ENCODE results near the gene RNASE13.
A peak's percentile ranks its signal among the peaks of the same experiment; 100 is the strongest.

The RNASE13 gene

DNA sequence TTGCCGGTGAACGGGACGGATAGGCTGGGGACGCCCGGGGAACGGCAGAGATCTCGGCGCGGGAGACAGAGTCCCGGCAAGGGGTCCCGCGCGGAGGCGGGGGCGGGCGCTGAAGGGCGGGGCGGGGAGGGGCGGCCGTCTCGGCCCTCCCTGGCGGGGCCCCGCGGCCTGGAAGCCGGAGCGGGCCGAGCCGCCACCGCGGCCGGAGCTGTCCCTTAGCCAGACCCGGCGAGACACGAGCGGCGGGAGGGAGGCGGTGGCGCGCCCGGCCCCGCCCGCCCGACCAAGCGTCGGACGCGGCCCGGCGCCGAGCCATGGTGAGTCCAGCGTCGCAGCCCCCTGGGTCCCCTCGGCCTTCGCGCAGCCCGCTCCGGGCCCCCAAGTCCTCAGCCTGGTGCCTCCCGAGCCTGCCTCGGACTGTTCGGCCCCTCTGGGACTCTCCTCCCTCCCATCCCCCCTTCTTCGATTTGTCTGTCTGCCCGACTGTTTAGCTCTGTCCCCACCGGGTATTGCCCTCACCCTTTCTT is 35.5 kb upstream of the RNASE13 start, which contains the start of gene ARHGEF40:
Gene ARHGEF40, plus strand, starts transcription at position 222 of the 527 bp plus-strand sequence. Its CDS starts 93 bp downstream, at position 315.
- no peak within 1 kb of the TSS for H3K27ac ChIP-seq
- TF ChIP-seq, protein P1, sequence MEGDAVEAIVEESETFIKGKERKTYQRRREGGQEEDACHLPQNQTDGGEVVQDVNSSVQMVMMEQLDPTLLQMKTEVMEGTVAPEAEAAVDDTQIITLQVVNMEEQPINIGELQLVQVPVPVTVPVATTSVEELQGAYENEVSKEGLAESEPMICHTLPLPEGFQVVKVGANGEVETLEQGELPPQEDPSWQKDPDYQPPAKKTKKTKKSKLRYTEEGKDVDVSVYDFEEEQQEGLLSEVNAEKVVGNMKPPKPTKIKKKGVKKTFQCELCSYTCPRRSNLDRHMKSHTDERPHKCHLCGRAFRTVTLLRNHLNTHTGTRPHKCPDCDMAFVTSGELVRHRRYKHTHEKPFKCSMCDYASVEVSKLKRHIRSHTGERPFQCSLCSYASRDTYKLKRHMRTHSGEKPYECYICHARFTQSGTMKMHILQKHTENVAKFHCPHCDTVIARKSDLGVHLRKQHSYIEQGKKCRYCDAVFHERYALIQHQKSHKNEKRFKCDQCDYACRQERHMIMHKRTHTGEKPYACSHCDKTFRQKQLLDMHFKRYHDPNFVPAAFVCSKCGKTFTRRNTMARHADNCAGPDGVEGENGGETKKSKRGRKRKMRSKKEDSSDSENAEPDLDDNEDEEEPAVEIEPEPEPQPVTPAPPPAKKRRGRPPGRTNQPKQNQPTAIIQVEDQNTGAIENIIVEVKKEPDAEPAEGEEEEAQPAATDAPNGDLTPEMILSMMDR (IDR thresholded peaks at IDR 0.05): no peak
- TF ChIP-seq ZFX (IDR thresholded peaks at IDR 0.05; ENCODE audit: borderline replicate concordance): no peak

GRCh38 chr14:21069388-21070082 is 34.9 kb upstream of the RNASE13 start:
- no peak overlapping the region for H3K27ac ChIP-seq
- TF ChIP-seq, protein P1 (IDR thresholded peaks at IDR 0.05): no peak
- no peak for TF ChIP-seq ZFX (IDR thresholded peaks at IDR 0.05; ENCODE audit: borderline replicate concordance)

DNA sequence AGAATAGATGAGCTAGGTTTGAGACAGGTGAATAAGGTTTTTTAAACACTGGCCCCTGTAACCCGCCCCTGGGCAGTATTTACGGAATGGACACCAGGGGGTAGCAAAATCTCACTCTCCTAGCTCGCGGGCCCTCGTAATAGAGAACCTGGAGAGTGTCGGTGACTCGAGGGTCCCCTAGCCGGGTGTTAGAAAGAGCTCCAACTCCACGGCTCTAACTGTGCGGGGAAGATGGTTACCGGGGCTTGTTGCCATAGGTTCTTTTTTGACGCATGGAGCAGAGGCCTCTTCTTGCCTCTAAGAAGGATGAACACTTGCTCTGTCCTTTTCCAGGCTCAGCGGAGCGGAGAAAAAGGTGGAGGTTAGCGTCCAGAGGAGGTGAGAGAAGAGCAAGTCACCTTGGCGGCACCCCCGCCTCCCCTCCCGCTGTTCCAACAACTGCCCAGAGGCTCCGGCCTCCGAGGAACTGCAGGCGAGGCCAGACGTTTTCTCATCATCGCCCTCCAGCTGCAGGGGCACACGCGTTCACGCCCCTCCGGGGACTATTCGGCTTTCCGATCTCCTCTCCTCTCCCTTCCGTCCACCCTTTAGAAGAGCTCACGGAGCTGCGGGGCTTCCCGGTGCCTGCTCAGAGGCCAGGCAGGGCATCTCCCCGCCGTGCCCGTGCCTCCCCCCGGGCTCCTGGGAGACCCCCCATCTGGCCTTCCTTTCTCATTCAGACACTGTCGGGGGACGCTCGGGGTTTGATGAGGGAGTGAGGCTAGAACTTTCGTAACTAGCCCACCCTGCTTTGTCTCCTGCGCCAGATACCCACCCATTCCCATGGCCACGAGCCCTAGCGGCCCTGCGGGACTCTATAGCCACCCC is 34.1 kb upstream of the RNASE13 start:
- H3K27ac ChIP-seq: no peak overlapping the region

DNA sequence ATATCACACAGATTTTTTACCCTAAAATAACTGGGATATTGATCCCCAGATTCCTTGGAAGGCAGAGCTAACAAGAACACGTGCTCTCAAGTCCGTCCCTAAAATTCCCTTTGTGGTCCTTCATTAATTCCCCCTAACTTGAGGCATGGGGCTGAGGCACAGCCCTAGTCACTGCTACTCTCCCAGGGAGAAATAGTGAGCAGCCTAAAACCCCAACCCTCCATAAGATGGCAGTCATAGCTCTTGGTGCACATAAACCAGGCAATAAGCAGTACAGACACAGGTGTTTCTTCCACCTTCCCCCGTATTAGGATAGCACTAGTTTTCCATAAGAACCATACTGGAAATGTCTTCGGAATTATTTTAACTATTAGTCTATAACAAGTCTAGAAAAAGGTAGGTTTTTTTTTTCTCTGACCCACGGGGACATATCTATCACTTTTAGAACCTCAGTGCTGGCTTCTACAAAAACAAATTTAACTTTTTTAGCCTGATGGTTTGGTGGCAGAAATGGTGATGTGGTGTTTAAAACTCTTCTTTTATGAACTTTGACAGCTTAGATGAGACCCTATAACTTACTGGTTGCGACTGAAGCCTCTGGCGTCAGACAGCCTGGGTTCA is 32.4 kb upstream of the RNASE13 start:
- H3K27ac ChIP-seq: no peak overlapping the region
- no peak for TF ChIP-seq ZFX (IDR thresholded peaks at IDR 0.05; ENCODE audit: borderline replicate concordance)
- TF ChIP-seq, protein P1 (IDR thresholded peaks at IDR 0.05): peak; percentile 13; the same call in 1 of the 2 replicates

More for the DNA sequence above, 34.1 kb upstream of the RNASE13 start:
- TF ChIP-seq ZFX (IDR thresholded peaks at IDR 0.05; ENCODE audit: borderline replicate concordance): no peak
- TF ChIP-seq, protein P1 (IDR thresholded peaks at IDR 0.05): peak; percentile 68

DNA sequence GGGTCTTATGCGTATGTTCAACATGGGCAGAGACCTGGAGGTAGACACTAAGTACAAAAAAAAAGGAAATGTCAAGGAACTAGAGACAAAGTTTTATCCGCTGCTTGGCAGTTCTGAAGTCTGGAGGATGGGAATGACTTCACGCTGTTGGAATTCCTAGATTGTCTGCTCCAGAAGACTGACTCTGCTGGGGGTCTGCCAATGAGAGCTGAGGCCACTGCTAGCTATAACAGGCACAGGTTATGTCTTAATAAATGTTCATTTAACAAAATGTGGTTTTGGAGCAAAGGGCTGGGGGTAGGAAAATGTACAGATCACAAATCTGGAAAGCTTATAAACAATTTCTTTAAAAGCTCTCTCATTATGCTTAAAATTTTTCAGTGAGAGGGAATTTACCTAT is 28.9 kb upstream of the RNASE13 start:
- TF ChIP-seq, protein P1 (IDR thresholded peaks at IDR 0.05): no peak
- TF ChIP-seq ZFX (IDR thresholded peaks at IDR 0.05; ENCODE audit: borderline replicate concordance): no peak
- no peak overlapping the region for H3K27ac ChIP-seq

- H3K27ac ChIP-seq: no peak overlapping the region
- TF ChIP-seq ZFX (IDR thresholded peaks at IDR 0.05; ENCODE audit: borderline replicate concordance): no peak
- TF ChIP-seq, protein P1 (IDR thresholded peaks at IDR 0.05): no peak
Measured at GRCh38 chr14:21061347-21061668, 26.7 kb upstream of the RNASE13 start.

Data from 22Rv1 (cell line).